Measurements from ENCODE around the gene CLNK. TPM values are rescaled to one million over a fixed set of nuclear protein-coding genes. Genes with fewer than 3 reads are reported as not detected.

Gene CLNK
- total and polyA plus RNA-seq, 12 donors: 0.15 to 0.62 TPM; not detected in 10

- H3K4me1 ChIP-seq: peaks cover 0 to 15% (median 0%) of the 10 kb centered on the region in 9 donors
- H3K36me3 ChIP-seq: no peaks in the 10 kb centered on the region
- no peak overlapping the region for H3K27ac ChIP-seq
- TF ChIP-seq CTCF (IDR thresholded peaks at IDR 0.05): no peak
- DNase-seq (no peak), ATAC-seq (no peak)
- H3K27me3 ChIP-seq: peaks cover 0 to 15% (median 0%) of the 10 kb centered on the region in 7 donors
- no peaks in the 10 kb centered on the region for H3K9me3 ChIP-seq
- intact Hi-C loops (cut with DNase I): loop anchor here in 8 of 10 donors (5.0 to 10.0 kb wide), 5 partner anchors 845 to 1145 kb away; partner anchors contain the start of gene HS3ST1 (in 5 of the 8)
- H3K4me3 ChIP-seq: no peak overlapping the region
- 71 to 80% methylated on average over 1 of the region's 1 CpG for WGBS, 2 donors
These were observed 104.9 kb downstream of the CLNK start for GRCh38 chr4:10579648-10580047.

GRCh38 chr4:10577508-10578426 lies 106.8 kb downstream of the CLNK start:
- ATAC-seq (peak in 2 of 8 donors; percentile 20 to 38), DNase-seq (no peak)
- TF ChIP-seq CTCF (IDR thresholded peaks at IDR 0.05): no peak
- H3K4me3 ChIP-seq: no peak overlapping the region
- peaks cover 0 to 10% (median 0%) of the 10 kb centered on the region in 9 donors for H3K4me1 ChIP-seq
- 41 to 50% methylated on average over 11 of the region's 11 CpGs for WGBS, 2 donors
- H3K27me3 ChIP-seq: peaks cover 0 to 22% (median 0%) of the 10 kb centered on the region in 7 donors
- no peak overlapping the region for H3K27ac ChIP-seq
- intact Hi-C loops (cut with DNase I): loop anchor here in 1 of 10 donors (10.0 kb wide), 1 partner anchor 1147 kb away; no protein-coding TSS in a partner anchor
- no peaks in the 10 kb centered on the region for H3K9me3 ChIP-seq
- H3K36me3 ChIP-seq: no peaks in the 10 kb centered on the region

DNA sequence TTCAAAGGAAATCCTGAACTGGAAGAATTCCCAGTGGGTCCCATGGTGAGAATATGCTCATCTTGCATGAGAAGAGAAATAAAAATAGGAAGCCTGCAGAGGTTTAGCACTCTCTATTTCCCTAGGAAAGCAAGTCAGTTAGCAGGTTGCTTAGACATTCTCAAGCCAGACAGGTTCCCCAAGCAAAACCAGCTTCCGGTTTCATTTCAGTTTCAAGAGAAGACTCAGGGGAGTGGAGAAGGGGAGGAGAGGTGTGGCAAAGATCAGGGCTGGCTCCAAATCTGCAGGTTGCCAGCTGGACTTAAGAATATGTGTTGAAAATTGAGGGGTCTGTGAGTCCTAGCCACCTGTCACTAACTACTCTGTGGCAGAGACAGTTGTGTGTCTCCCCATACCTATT lies 107.5 kb downstream of the CLNK start:
- intact Hi-C loops (cut with DNase I): loop anchor here in 1 of 10 donors (10.0 kb wide), 1 partner anchor 1148 kb away; no protein-coding TSS in a partner anchor
- WGBS, 2 donors: 0 to 50% methylated on average over 1 of the region's 1 CpG
- no peak for ATAC-seq
- no peaks in the 10 kb centered on the region for H3K36me3 ChIP-seq
- no peak overlapping the region for H3K4me3 ChIP-seq
- H3K27me3 ChIP-seq: peaks cover 0 to 22% (median 0%) of the 10 kb centered on the region in 7 donors
- TF ChIP-seq CTCF (IDR thresholded peaks at IDR 0.05): no peak
- DNase-seq: no peak
- H3K9me3 ChIP-seq: no peaks in the 10 kb centered on the region
- H3K27ac ChIP-seq: no peak overlapping the region
- H3K4me1 ChIP-seq: peaks cover 0 to 10% (median 0%) of the 10 kb centered on the region in 9 donors

DNA sequence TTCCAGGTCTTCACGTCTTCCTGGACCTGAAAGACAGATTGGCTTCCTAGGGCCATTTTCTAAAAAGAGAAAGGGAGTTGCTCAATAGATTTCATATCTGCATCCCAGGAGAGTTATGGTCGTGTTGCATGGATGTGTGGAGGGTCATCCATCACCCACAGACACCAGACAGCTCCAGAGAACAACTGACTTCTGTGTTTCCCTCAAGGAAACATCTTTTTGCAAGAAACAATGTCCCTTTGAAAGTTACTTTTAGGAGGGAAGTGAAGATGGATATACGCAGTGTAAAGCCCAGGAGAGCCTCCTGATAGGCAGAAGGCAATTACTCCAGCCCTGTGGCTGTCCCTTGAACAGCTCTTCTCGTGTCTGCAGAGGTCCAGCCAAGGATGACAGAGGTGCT lies 108.3 kb downstream of the CLNK start:
- H3K4me1 ChIP-seq: peaks cover 0 to 10% (median 0%) of the 10 kb centered on the region in 9 donors
- intact Hi-C loops (cut with DNase I): loop anchor here in 1 of 10 donors (10.0 kb wide), 1 partner anchor 1149 kb away; no protein-coding TSS in a partner anchor
- H3K27ac ChIP-seq: no peak overlapping the region
- no peak for TF ChIP-seq CTCF (IDR thresholded peaks at IDR 0.05)
- WGBS, 2 donors: 67 to 76% methylated on average over 4 of the region's 4 CpGs
- DNase-seq (no peak), ATAC-seq (no peak)
- no peaks in the 10 kb centered on the region for H3K36me3 ChIP-seq
- peaks cover 0 to 21% (median 0%) of the 10 kb centered on the region in 7 donors for H3K27me3 ChIP-seq
- no peak overlapping the region for H3K4me3 ChIP-seq
- H3K9me3 ChIP-seq: no peaks in the 10 kb centered on the region
